Activated T-helper 1 cell treated with anti-CD3 and anti-CD28 coated beads, Interleukin-12 subunit alpha, Interleukin-12 subunit beta, Interleukin-2, Interleukin-4 antibody, amounts not matched to agents 30 ng/mL and 10 ng/mL and 1 ng/mL, durations not matched to agents 14 hours and 24 hours and 36 hours (primary cell): Measurements from ENCODE around the gene PLCB1. TPM values are rescaled to one million over a fixed set of nuclear protein-coding genes. Genes with fewer than 3 reads are reported as not detected.

ENCODE experiments used
- DNase-seq: peaks from one replicate; pipeline ENCODE4 v3.0.0; 2021; ENCODE audit warnings: low spot score
- H3K27ac Mint-ChIP-seq: one replicate; pipeline ENCODE4 v1.8.0; 2021; ENCODE audit warnings: mild to moderate bottlenecking, mixed read lengths
- H3K27me3 Mint-ChIP-seq: one replicate; pipeline ENCODE4 v1.8.0; 2022; ENCODE audit warnings: mild to moderate bottlenecking, moderate library complexity, mixed read lengths; ENCODE audit not compliant: insufficient read depth
- H3K36me3 Mint-ChIP-seq: one replicate; pipeline ENCODE4 v1.8.0; 2021; ENCODE audit warnings: low read depth, mixed read lengths
- H3K4me1 Mint-ChIP-seq: one replicate; pipeline ENCODE4 v1.8.0; 2021; ENCODE audit warnings: low read depth, mixed read lengths
- H3K4me3 Mint-ChIP-seq: one replicate; pipeline ENCODE4 v1.8.0; 2021; ENCODE audit warnings: mild to moderate bottlenecking, moderate library complexity, mixed read lengths
- H3K9me3 Mint-ChIP-seq: one replicate; pipeline ENCODE4 v1.8.0; 2021; ENCODE audit warnings: mixed read lengths
- intact Hi-C: fragments of 100-400 bp; cut with micrococcal nuclease; formaldehyde crosslinking; loops from one replicate; pipeline ENCODE4 v1.15.1; 2024
- total RNA-seq: library from RNA; stranded (reverse); gene quantifications from 2 replicates; pipeline ENCODE4 v1.2.3, GENCODE V29; 2022

Gene PLCB1
- total RNA-seq, 1 donor from 2014 or later = 3.2 TPM

GRCh38 chr20:8393381-8393780 lies 261.3 kb downstream of the PLCB1 start:
- H3K4me1 Mint-ChIP-seq = peaks cover 9% of the 10 kb centered on the region
- no peak overlapping the region for H3K27ac Mint-ChIP-seq
- H3K36me3 Mint-ChIP-seq = no peaks in the 10 kb centered on the region
- no peak for DNase-seq
- intact Hi-C loops = loop anchor here (10.0 kb wide), 1 partner anchor 271 kb away; no protein-coding TSS in a partner anchor
- no peak overlapping the region for H3K4me3 Mint-ChIP-seq
- H3K27me3 Mint-ChIP-seq = no peaks in the 10 kb centered on the region
- H3K9me3 Mint-ChIP-seq = no peaks in the 10 kb centered on the region

GRCh38 chr20:8394308-8394945 lies 262.4 kb downstream of the PLCB1 start:
- intact Hi-C loops = loop anchor here (10.0 kb wide), 1 partner anchor 270 kb away; no protein-coding TSS in a partner anchor
- H3K9me3 Mint-ChIP-seq = no peaks in the 10 kb centered on the region
- DNase-seq = no peak

GRCh38 chr20:8395956-8396355 lies 263.9 kb downstream of the PLCB1 start:
- H3K4me1 Mint-ChIP-seq = peaks cover 20% of the 10 kb centered on the region
- H3K27me3 Mint-ChIP-seq = peaks cover 2% of the 10 kb centered on the region
- no peak for DNase-seq
- no peak overlapping the region for H3K27ac Mint-ChIP-seq
- H3K4me3 Mint-ChIP-seq = no peak overlapping the region
- no peaks in the 10 kb centered on the region for H3K9me3 Mint-ChIP-seq
- intact Hi-C loops = loop anchor here (10.0 kb wide), 1 partner anchor 269 kb away; no protein-coding TSS in a partner anchor
- no peaks in the 10 kb centered on the region for H3K36me3 Mint-ChIP-seq

More at GRCh38 chr20:8394308-8394945, 262.4 kb downstream of the PLCB1 start:
- Mint-ChIP-seq H3K4me1 (peaks cover 9% of the 10 kb centered on the region), H3K27me3 (peaks cover 2% of the 10 kb centered on the region), H3K27ac (no peak overlapping the region), H3K4me3 (no peak overlapping the region), H3K36me3 (no peaks in the 10 kb centered on the region)

- DNase-seq = no peak
- intact Hi-C loops = loop anchor here (10.0 kb wide), 1 partner anchor 266 kb away; no protein-coding TSS in a partner anchor
- Mint-ChIP-seq H3K9me3 (no peaks in the 10 kb centered on the region), H3K27me3 (peaks cover 2% of the 10 kb centered on the region), H3K4me3 (no peak overlapping the region), H3K4me1 (peaks cover 20% of the 10 kb centered on the region), H3K27ac (no peak overlapping the region), H3K36me3 (no peaks in the 10 kb centered on the region)
These were observed 266.4 kb downstream of the PLCB1 start for GRCh38 chr20:8398263-8399051.

GRCh38 chr20:8399947-8400346 lies 267.9 kb downstream of the PLCB1 start:
- Mint-ChIP-seq H3K4me1 (peaks cover 11% of the 10 kb centered on the region), H3K36me3 (no peaks in the 10 kb centered on the region), H3K27ac (no peak overlapping the region), H3K4me3 (no peak overlapping the region), H3K27me3 (peaks cover 2% of the 10 kb centered on the region), H3K9me3 (no peaks in the 10 kb centered on the region)
- DNase-seq = no peak
- intact Hi-C loops = loop anchor here (5.0 to 10.0 kb wide), 2 partner anchors 188 to 265 kb away; no protein-coding TSS in a partner anchor

- intact Hi-C loops = loop anchor here (5.0 kb wide), 1 partner anchor 188 kb away; no protein-coding TSS in a partner anchor
- H3K36me3 Mint-ChIP-seq = no peaks in the 10 kb centered on the region
- H3K4me1 Mint-ChIP-seq = peaks cover 11% of the 10 kb centered on the region
- DNase-seq = no peak
- H3K9me3 Mint-ChIP-seq = no peaks in the 10 kb centered on the region
- H3K27me3 Mint-ChIP-seq = peaks cover 2% of the 10 kb centered on the region
- no peak overlapping the region for H3K27ac Mint-ChIP-seq
- H3K4me3 Mint-ChIP-seq = no peak overlapping the region
These were observed 268.4 kb downstream of the PLCB1 start for GRCh38 chr20:8400486-8400885.

- Mint-ChIP-seq H3K27me3 (peaks cover 6% of the 10 kb centered on the region), H3K4me1 (peaks cover 11% of the 10 kb centered on the region), H3K27ac (no peak overlapping the region), H3K36me3 (no peaks in the 10 kb centered on the region), H3K4me3 (no peak overlapping the region), H3K9me3 (no peaks in the 10 kb centered on the region)
- DNase-seq = no peak
- intact Hi-C loops = loop anchor here (5.0 kb wide), 1 partner anchor 189 kb away; no protein-coding TSS in a partner anchor
These were observed 269.5 kb downstream of the PLCB1 start for GRCh38 chr20:8401556-8401955.

GRCh38 chr20:8402798-8403197 lies 270.7 kb downstream of the PLCB1 start:
- Mint-ChIP-seq H3K9me3 (no peaks in the 10 kb centered on the region), H3K36me3 (no peaks in the 10 kb centered on the region), H3K4me1 (peaks cover 11% of the 10 kb centered on the region), H3K4me3 (no peak overlapping the region), H3K27ac (no peak overlapping the region), H3K27me3 (peaks cover 6% of the 10 kb centered on the region)
- DNase-seq = no peak
- intact Hi-C loops = loop anchor here (5.0 kb wide), 1 partner anchor 190 kb away; no protein-coding TSS in a partner anchor

- Mint-ChIP-seq H3K9me3 (no peaks in the 10 kb centered on the region), H3K27ac (no peak overlapping the region), H3K4me1 (peaks cover 6% of the 10 kb centered on the region), H3K4me3 (no peak overlapping the region), H3K27me3 (peaks cover 3% of the 10 kb centered on the region), H3K36me3 (no peaks in the 10 kb centered on the region)
- no peak for DNase-seq
- intact Hi-C loops = loop anchor here (5.0 kb wide), 1 partner anchor 193 kb away; no protein-coding TSS in a partner anchor
These were observed 273.0 kb downstream of the PLCB1 start for GRCh38 chr20:8404912-8405635.

GRCh38 chr20:8406391-8406790 lies 274.3 kb downstream of the PLCB1 start:
- H3K4me1 Mint-ChIP-seq = no peaks in the 10 kb centered on the region
- H3K27me3 Mint-ChIP-seq = peaks cover 3% of the 10 kb centered on the region
- no peak for DNase-seq
- H3K9me3 Mint-ChIP-seq = no peaks in the 10 kb centered on the region
- no peak overlapping the region for H3K4me3 Mint-ChIP-seq
- H3K36me3 Mint-ChIP-seq = no peaks in the 10 kb centered on the region
- intact Hi-C loops = no loop called here
- no peak overlapping the region for H3K27ac Mint-ChIP-seq

GRCh38 chr20:8408587-8409307 lies 276.7 kb downstream of the PLCB1 start:
- Mint-ChIP-seq H3K36me3 (no peaks in the 10 kb centered on the region), H3K9me3 (no peaks in the 10 kb centered on the region), H3K4me1 (no peaks in the 10 kb centered on the region), H3K27me3 (peaks cover 3% of the 10 kb centered on the region), H3K27ac (no peak overlapping the region), H3K4me3 (no peak overlapping the region)
- intact Hi-C loops = no loop called here
- no peak for DNase-seq

- no peak overlapping the region for H3K4me3 Mint-ChIP-seq
- no peak for DNase-seq
- no peaks in the 10 kb centered on the region for H3K36me3 Mint-ChIP-seq
- H3K27ac Mint-ChIP-seq = no peak overlapping the region
- intact Hi-C loops = no loop called here
- H3K4me1 Mint-ChIP-seq = no peaks in the 10 kb centered on the region
- H3K27me3 Mint-ChIP-seq = no peaks in the 10 kb centered on the region
- H3K9me3 Mint-ChIP-seq = no peaks in the 10 kb centered on the region
These were observed 281.6 kb downstream of the PLCB1 start for GRCh38 chr20:8413691-8414090.
